Heart left ventricle (tissue), 16 donors: Measurements from ENCODE around the gene WWTR1. TPM values are rescaled to one million over a fixed set of nuclear protein-coding genes. Genes with fewer than 3 reads are reported as not detected.

ENCODE experiments used
- ATAC-seq, 4 donors: fragments of 200-7000 bp; cut with Tn5 transposase; one replicate each; pipeline ENCODE4 v1.9.1; 2020 to 2022; ENCODE audit warnings: moderate library complexity in 4 of 4, mild to moderate bottlenecking in 3 of 4, moderate number of reproducible peaks in 1 of 4
- DNase-seq, 5 donors: peaks; one replicate each; pipeline ENCODE4 v3.0.0-alpha.2; 2020
- H3K27ac ChIP-seq, 12 donors: fragments of 200-600 bp; sonication (generic) in 4 of 12; one replicate each; pipeline versions ENCODE4 v1.5.0 to v1.8.0; 2016 to 2022; ENCODE audit warnings: mild to moderate bottlenecking in 2 of 12
- H3K27me3 ChIP-seq, 9 donors: fragments of 200-600 bp; sonication (generic) in 2 of 9; one replicate each; pipeline versions ENCODE4 v1.5.1 to v1.8.0; 2016 to 2022; ENCODE audit warnings: mild to moderate bottlenecking in 3 of 9
- H3K36me3 ChIP-seq, 9 donors: fragments of 200-600 bp; sonication (generic) in 2 of 9; one replicate each; pipeline versions ENCODE4 v1.5.0 to v1.8.0; 2018 to 2022; ENCODE audit warnings: mild to moderate bottlenecking in 2 of 9
- H3K4me1 ChIP-seq, 12 donors: fragments of 200-600 bp; sonication (generic) in 4 of 12; one replicate each; pipeline versions ENCODE4 v1.5.0 to v1.8.0; 2016 to 2022; ENCODE audit warnings: mild to moderate bottlenecking in 3 of 12
- H3K4me3 ChIP-seq, 12 donors: fragments of 200-600 bp; sonication (generic) in 4 of 12; one replicate each; pipeline versions ENCODE4 v1.5.0 to v1.8.0; 2017 to 2022; ENCODE audit warnings: mild to moderate bottlenecking in 9 of 12, moderate library complexity in 4 of 12
- H3K9me3 ChIP-seq, 12 donors: fragments of 200-600 bp; sonication (generic) in 4 of 12; one replicate each; pipeline versions ENCODE4 v1.5.0 to v1.8.0; 2016 to 2022; ENCODE audit warnings: mild to moderate bottlenecking in 1 of 12
- CTCF ChIP-seq, 12 donors: fragments of 200-600 bp; sonication (generic) in 4 of 12; IDR thresholded peaks; one replicate each; pipeline versions ENCODE4 v1.5.0 to v1.8.0; 2018 to 2022; ENCODE audit warnings: antibody characterized with exemption in 12 of 12, mild to moderate bottlenecking in 5 of 12
- POLR2A ChIP-seq, 2 donors: fragments of 450-650 bp; IDR thresholded peaks; one replicate each; pipeline ENCODE4 v1.6.1; 2017; ENCODE audit warnings: antibody characterized with exemption in 2 of 2, mild to moderate bottlenecking in 2 of 2, moderate library complexity in 2 of 2
- WGBS, 4 donors: extraction: QIAGEN DNeasy Blood & Tissue Kit in 2 of 4; methylation state at CpG; one replicate each; pipeline versions ENCODE4 v1.1.5 to v1.1.7; 2013 to 2018; 5-methylcytosine and 5-hydroxymethylcytosine counted together
- intact Hi-C, 10 donors: fragments of 100-400 bp; cut with DNase I; formaldehyde crosslinking; loops; one replicate each; pipeline versions ENCODE4 v1.11.1 to v1.14.2; 2022
- polyA plus RNA-seq, 2 donors: library from polyadenylated mRNA; stranded (reverse); fragments of 200-250 nt; gene quantifications; one replicate each; pipeline ENCODE4 v1.2.3, GENCODE V29; 2013
- total RNA-seq, 9 donors: library from RNA; depleted of rRNA in 2 of 9; stranded (reverse); fragments of >200 nt in 2 of 9; fragmentation: NEBNext Ultra II Directional in 3 of 9; extraction: Animal tissue kit (Norgen Biotek cat#: 25700) in 3 of 9; gene quantifications; one replicate each; pipeline versions ENCODE4 v1.1.0 to v1.2.4, GENCODE V29; 2016 to 2023
- donor health status: ischemic (EF 13 %, LVEDD 7.1; RV severe dilation, severe dysfunction).
- donor health status: healthy with polysubstance abuse.
- donor health status: DM: no; HTN: yes; CAD: no.
- donor health status: DM: no; HTN: no; CAD: no.
- donor health status: ischemic (EF 25% LVEDD 6.9; RV normal size, moderate dysfunction).
- donor health status: ischemic (EF 25% LVEDD 5.7; RV mildly dilated, moderate dysfunction).
- donor health status: healthy.
- donor health status: DM: yes; HTN: yes; CAD: no.
- donor health status: ischemic (EF 35%, LVEDD 5.7; RV mildly dilated, moderate dysfunction).
- donor health status: nonischemic (EF 11% LVEDD 7.7; RV severe dilation, severe dysfunction).
- donor health status: DM: yes; HTN: yes; CAD: no.
- donor health status: PGD.
- donor health status: ischemic (EF 29% LVEDD 5.4; RV normal size, mild dysfunction).
- donor health status: nonischemic (EF 23%, LVEDD 6.1; RV moderate dilation, normal function).

Gene WWTR1
- total and polyA plus RNA-seq, 11 donors, result 14.5 to 71.7 (median 41.2) TPM

GRCh38 chr3:149572796-149573414, 84.9 kb downstream of the WWTR1 start:
- peak in 1 of 5 donors; percentile 41 for DNase-seq
- no peaks in the 10 kb centered on the region for H3K9me3 ChIP-seq
- peaks cover 0 to 32% (median 7%) of the 10 kb centered on the region in 9 donors for H3K36me3 ChIP-seq

GRCh38 chr3:149571381-149571780, 86.4 kb downstream of the WWTR1 start:
- no peaks in the 10 kb centered on the region for H3K9me3 ChIP-seq
- peaks cover 0 to 32% (median 7%) of the 10 kb centered on the region in 9 donors for H3K36me3 ChIP-seq
- no peaks in the 10 kb centered on the region for H3K27me3 ChIP-seq
- WGBS, 4 donors, result 53 to 62% (median 56%) methylated on average over 2 of the region's 2 CpGs
- ATAC-seq (no peak), DNase-seq (no peak)
- peaks cover 5 to 89% (median 57%) of the 10 kb centered on the region in 12 donors for H3K4me1 ChIP-seq
- intact Hi-C loops, result loop anchor here in 3 of 10 donors (5.0 to 10.0 kb wide), 2 partner anchors 83 to 86 kb away; partner anchors contain the start of gene WWTR1 (in 3 of the 3)
- TF ChIP-seq POLR2A (IDR thresholded peaks at IDR 0.05) (no peak), CTCF (IDR thresholded peaks at IDR 0.05) (no peak)
- no peak overlapping the region for H3K4me3 ChIP-seq
- peak overlapping the region in 5 of 12 donors; percentile 1 to 91 (median 77) for H3K27ac ChIP-seq

More at GRCh38 chr3:149572796-149573414, 84.9 kb downstream of the WWTR1 start:
- Histone ChIP-seq H3K27ac (peak overlapping the region in 7 of 12 donors; percentile 37 to 91 (median 78)), H3K4me3 (no peak overlapping the region), H3K4me1 (peaks cover 5 to 89% (median 64%) of the 10 kb centered on the region in 12 donors), H3K27me3 (no peaks in the 10 kb centered on the region)
- intact Hi-C loops, result loop anchor here in 3 of 10 donors (5.0 to 10.0 kb wide), 2 partner anchors 82 to 84 kb away; partner anchors contain the start of gene WWTR1 (in 3 of the 3)
- TF ChIP-seq POLR2A (IDR thresholded peaks at IDR 0.05) (no peak), CTCF (IDR thresholded peaks at IDR 0.05) (no peak)
- ATAC-seq, result peak in 2 of 4 donors; percentile 16 to 48
- WGBS, 4 donors, result 82 to 87% (median 84%) methylated on average over 6 of the region's 6 CpGs

- Histone ChIP-seq H3K36me3 (peaks cover 0 to 32% (median 7%) of the 10 kb centered on the region in 9 donors), H3K4me1 (peaks cover 0 to 79% (median 45%) of the 10 kb centered on the region in 12 donors), H3K9me3 (no peaks in the 10 kb centered on the region), H3K27me3 (no peaks in the 10 kb centered on the region), H3K27ac (peak overlapping the region in 1 of 12 donors; percentile 30), H3K4me3 (no peak overlapping the region)
- no peak for ATAC-seq
- 94 to 98% (median 96%) methylated on average over 8 of the region's 8 CpGs for WGBS, 4 donors
- TF ChIP-seq CTCF (IDR thresholded peaks at IDR 0.05), result no peak
- no peak for TF ChIP-seq POLR2A (IDR thresholded peaks at IDR 0.05)
- DNase-seq, result no peak
- intact Hi-C loops, result loop anchor here in 3 of 10 donors (5.0 to 10.0 kb wide), 2 partner anchors 85 to 87 kb away; partner anchors contain the start of gene WWTR1 (in 3 of the 3)
These were observed 87.8 kb downstream of the WWTR1 start for GRCh38 chr3:149570016-149570415.

- no peak overlapping the region for H3K4me3 ChIP-seq
- H3K4me1 ChIP-seq, result peaks cover 0 to 70% (median 33%) of the 10 kb centered on the region in 12 donors
- intact Hi-C loops, result loop anchor here in 2 of 10 donors (2.0 to 5.0 kb wide), 4 partner anchors 40 to 150 kb away; partner anchors contain the start of gene WWTR1 (in 1 of the 2)
- peaks cover 0 to 31% (median 6%) of the 10 kb centered on the region in 9 donors for H3K36me3 ChIP-seq
- ATAC-seq (no peak), DNase-seq (no peak)
- no peaks in the 10 kb centered on the region for H3K9me3 ChIP-seq
- peak overlapping the region in 2 of 12 donors; percentile 30 to 33 for H3K27ac ChIP-seq
- TF ChIP-seq POLR2A (IDR thresholded peaks at IDR 0.05) (no peak), CTCF (IDR thresholded peaks at IDR 0.05) (no peak)
- 57 to 65% (median 58%) methylated on average over 2 of the region's 2 CpGs for WGBS, 4 donors
- no peaks in the 10 kb centered on the region for H3K27me3 ChIP-seq
These were observed 90.4 kb downstream of the WWTR1 start for GRCh38 chr3:149567381-149567780.
